AML-193 (cell line): ENCODE measurements around the gene LOC101059915.

Source experiments
- DNase-seq, 2 experiments: peaks; one replicate each; lab custom pipeline; 2025; lab: John Stamatoyannopoulos, UW

Gene LOC101059915

GRCh38 chrX:71667328-71668247, at the start of gene LOC101059915:
Gene LOC101059915 (plus strand): TSS chrX:71667546.
- no peak for DNase-seq

DNA sequence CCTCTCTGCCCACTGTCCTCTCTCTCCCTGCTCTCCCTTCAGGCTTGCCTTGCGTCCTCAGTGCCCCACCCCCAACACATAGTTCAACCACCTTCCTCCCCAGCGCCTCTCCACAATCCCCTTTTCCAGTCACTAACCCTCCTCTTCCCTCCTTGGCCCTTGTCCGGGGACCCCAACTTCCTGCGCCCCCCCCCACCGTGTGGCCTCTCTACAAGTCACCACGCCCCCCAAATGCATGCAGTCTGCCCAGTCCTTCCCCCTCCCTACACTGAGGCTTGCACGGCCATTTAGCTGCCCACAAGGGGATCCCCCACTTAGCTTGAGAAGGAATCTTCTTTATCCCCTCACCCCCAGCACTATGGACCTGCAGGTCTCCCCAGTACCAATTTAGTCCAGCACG, 49.6 kb upstream of the LOC101059915 start:
- DNase-seq = no peak

DNA sequence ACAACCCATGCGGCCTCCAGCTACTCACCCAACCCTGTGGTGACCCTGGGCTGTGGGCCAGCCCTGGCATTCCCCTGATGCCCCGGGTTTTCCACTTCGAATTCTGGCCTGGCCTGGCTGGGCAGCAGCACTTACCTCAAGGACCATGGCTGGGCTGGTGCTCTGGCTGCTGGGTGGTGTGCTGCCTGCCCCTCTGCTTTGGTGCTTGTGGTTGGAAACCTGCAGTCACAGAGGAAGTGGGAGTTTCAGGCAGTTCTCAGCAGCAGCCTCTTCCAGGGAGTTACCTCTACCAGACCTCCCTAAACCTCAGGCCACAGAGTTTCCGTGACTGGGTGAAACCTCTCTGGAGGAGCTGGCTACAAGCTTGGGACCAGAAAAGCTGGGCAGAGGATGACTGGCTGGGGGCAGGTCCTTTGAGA, 49.0 kb upstream of the LOC101059915 start, which contains the start of gene CXCR3:
Gene CXCR3, minus strand, starts transcription at position 209 of the 419 bp plus-strand sequence. Its CDS starts 62 bp downstream, at position 147.
- peak; percentile 79 to 81 for DNase-seq

- no peak for DNase-seq
Observed at GRCh38 chrX:71618787-71619186, 48.6 kb upstream of the LOC101059915 start.

- no peak for DNase-seq
Observed at GRCh38 chrX:71619193-71619592, 48.2 kb upstream of the LOC101059915 start.

DNA sequence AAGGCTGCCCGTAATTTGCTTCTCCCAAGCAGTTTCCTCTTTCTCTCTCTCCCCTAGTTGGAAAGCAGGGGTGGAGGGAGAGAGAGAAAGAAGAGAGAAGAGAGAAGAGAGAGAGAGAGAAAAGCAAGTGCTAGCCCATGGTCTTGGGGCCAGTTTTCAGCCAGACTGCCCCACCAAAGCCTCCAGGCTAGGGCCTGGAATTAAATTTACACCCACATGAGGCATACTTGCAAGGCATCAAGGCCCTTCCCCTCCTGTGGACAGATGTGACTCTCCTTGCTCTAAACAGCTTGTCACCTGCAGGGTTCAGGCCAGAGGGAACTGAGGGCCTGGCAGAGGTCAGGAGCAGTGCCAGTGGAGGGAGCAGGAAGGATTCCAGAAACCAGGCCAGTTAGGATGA, 47.4 kb upstream of the LOC101059915 start:
- DNase-seq = no peak

GRCh38 chrX:71621603-71622002, 45.7 kb upstream of the LOC101059915 start:
- DNase-seq = no peak

DNA sequence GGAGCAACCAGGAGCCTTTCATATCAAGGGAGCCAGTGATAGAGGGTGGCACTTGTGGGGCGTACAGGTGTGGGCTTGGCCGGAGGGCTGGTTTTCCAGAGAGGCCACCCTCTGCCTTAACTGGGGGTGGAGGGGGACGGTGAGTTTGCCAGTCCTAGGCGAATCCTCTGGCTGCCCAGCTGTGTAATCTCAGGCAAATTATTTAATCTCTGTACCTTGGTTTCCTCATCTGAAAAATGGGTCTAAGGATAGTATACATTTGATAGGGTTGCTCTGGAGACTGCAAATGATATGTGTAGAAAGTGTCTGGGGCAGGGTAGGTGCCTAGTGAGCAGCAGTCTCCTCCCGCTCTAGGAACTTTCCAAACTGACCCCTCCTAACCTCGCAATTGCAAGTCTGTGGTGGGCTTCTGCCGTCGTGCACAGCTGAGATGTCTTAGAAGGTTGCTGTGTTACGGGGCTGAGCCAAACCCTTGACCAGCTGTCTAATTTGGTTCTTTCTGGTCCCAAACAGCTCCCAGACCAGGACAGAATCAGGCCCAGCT, 45.2 kb upstream of the LOC101059915 start:
- no peak for DNase-seq

DNA sequence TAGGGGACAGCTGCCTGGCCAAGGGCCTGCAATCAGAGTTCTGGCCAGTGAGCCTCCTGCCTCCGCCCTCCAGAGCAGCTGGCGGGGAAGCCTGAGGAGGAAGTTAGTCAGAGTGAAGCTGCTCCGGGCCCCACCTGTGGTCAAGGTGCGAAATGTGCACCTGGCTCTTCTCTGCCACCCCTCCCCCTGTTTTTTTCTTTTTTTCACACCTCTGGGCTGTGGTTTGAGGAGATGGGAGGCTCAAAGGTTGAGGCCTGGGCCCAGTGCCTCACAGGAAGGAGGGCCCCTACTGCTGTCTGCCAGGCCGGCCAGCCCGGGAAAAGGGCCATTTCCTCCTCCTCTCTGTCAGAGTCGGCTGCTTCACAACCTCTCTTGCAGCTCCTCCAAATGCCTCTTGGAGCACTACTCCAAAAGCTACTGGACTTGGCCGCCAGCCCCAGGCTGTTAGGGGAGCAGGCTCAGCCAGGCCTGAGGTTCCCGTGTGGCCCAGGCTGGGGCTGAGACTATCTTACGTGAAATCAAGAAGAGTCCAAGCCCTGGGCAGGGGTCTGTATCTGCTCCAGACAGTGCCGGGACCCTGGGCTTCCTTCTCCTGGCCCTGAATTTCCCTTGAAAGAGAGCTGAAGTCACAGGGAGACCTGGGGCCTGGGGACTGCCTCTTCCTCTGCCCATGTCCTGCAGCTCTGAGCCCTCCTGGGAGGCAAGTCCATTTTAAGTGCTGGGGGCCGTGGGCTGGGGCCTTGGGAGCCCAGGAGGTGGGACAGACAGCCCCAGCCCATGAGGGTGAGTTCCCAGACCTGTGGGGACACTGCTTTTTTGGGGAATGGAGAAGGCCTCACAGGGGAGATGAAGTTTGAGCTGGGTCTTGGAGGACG, 44.5 kb upstream of the LOC101059915 start:
- no peak for DNase-seq

- no peak for DNase-seq
Observed at GRCh38 chrX:71623714-71624113, 43.6 kb upstream of the LOC101059915 start.

- DNase-seq = no peak
Observed at GRCh38 chrX:71625471-71625870, 41.9 kb upstream of the LOC101059915 start.

DNA sequence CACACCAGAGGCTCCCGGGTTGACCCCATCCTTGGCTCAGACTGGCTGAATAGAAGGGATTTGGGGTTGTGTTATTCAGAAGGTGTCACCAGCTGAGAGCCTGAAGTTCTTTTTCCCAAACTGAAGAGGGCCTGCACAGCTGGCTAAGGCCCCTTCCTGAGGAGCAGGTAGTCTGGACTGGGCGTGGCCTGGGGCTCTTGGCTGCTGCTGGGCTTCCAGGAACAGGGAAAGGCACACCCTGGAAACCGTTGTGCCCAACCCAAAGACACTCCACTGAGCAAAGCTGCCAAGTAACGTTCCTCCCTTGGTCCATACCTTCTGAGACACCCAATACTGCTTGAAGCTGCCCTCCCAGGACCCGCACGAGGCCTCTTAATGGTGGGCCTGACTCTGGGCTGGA, 40.8 kb upstream of the LOC101059915 start:
- DNase-seq = no peak

GRCh38 chrX:71627588-71628404, 39.5 kb upstream of the LOC101059915 start:
- DNase-seq = no peak

- DNase-seq = no peak
Observed at GRCh38 chrX:71629467-71629866, 37.9 kb upstream of the LOC101059915 start.

- DNase-seq = no peak
Observed at GRCh38 chrX:71632923-71633657, 34.3 kb upstream of the LOC101059915 start.

DNA sequence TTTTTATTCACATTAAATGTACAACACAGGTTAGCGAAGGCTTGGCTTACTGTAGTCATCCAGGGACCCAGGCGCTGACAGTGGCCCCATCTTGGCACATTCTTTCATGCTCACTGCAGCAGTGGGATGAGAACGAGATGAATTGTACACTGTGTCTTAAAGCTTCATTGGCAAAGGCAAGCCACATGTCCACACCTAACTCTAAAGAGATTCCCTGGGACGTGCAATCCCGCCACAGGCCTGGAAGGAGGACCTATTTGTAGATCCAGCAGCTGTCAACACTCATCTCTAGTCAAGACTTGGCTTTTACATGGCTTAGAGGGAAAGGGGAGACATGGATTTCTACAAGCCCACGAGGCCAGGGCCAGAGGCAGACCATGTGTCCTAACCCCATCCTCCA, 33.0 kb upstream of the LOC101059915 start:
- DNase-seq = no peak

GRCh38 chrX:71636438-71637252, 30.7 kb upstream of the LOC101059915 start:
- DNase-seq = no peak

DNA sequence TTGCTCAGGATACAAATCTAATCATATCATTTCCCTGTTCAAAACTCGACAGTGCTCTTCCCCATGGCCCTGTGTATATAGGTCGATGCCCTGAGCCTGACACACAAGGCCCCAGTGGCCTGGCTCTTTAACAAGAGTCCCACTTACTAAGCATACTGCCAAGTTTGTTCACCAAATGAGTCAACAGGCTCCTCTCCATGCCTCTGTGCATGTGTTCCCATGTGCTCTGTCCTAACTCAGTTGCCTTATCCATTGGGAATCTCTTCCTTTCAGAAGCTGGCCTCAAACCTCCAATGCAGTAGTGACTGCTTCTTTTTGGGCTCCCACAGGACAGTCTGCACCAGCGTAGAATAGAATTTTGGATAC, 30.1 kb upstream of the LOC101059915 start:
- no peak for DNase-seq

- DNase-seq = no peak
Observed at GRCh38 chrX:71637848-71638247, 29.5 kb upstream of the LOC101059915 start.

DNA sequence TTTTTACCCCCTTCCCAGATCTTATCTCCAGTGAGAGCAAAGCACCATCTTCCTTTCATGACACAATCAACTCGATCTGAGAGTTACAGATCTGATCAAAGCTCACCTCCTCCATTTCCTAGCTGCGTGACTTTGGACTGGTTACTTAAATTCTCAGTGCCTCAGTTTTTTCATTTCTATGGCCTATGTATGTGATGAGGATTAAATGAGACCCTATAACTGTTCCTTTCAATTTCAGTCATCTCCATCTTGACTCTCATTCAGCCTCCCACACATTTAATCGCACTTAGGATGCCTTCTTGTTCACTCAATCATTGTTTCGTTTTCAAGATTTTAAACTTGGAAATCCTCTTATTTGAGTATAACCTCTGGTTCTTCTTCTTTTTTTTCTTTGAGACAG, 28.9 kb upstream of the LOC101059915 start:
- no peak for DNase-seq
